K562 (cell line): ENCODE measurements around the gene DNASE1L1. TPM values are rescaled to one million over a fixed set of nuclear protein-coding genes. Genes with fewer than 3 reads are reported as not detected.

Source experiments
- ATAC-seq: fragments of 200-7000 bp; cut with Tn5 transposase; 3 replicates; pipeline ENCODE4 v1.9.1; 2020; ENCODE audit warnings: moderate library complexity
- BruUV-seq: library from RNA; stranded (reverse); fragments of 400-500 nt; replicated peaks from 2 replicates; lab custom pipeline; 2021; lab: Mats Ljungman, UMichigan
- CTCF ChIA-PET: fragments of 300-600 bp; formaldehyde crosslinking; extraction: SDS; loops from one replicate; lab custom pipeline; 2021; ENCODE audit warnings: low intra/inter-chr PET ratio; lab: Yijun Ruan, JAX
- POLR2A ChIA-PET: fragments of 300-600, 350-650 bp; sonication (Branson Sonifier 250); formaldehyde crosslinking; extraction: SDS; loops from one replicate; lab custom pipeline; 2021; ENCODE audit warnings: antibody characterized with exemption, inconsistent platforms; lab: Yijun Ruan, JAX
- DNase-seq, 4 experiments: peaks; one replicate each; pipeline versions ENCODE4 v3.0.0 to v3.0.0-alpha.2; 2011 to 2018; ENCODE audit warnings: low spot score in 3 of 4, mixed read lengths in 3 of 4; ENCODE audit errors: extremely low read depth in 1 of 4
- FAIRE-seq: peaks from 2 replicates; lab custom pipeline; 2011; peaks lifted over from hg19 to GRCh38; lab: Jason Lieb, UNC
- H2AFZ ChIP-seq: 2 replicates; pipeline ENCODE4 v1.6.0; 2011; ENCODE audit warnings: low read depth, low read length, control low read depth, inconsistent platforms
- H3K27ac ChIP-seq: fragments of 200-600 bp; 3 replicates; pipeline ENCODE4 v1.8.0; 2011; ENCODE audit warnings: low read depth, mild to moderate bottlenecking, control low read depth, inconsistent platforms, low read length, moderate library complexity, mixed read lengths; ENCODE audit errors: extremely low read depth
- H3K27me3 ChIP-seq, 2 experiments: fragments of 300-600 bp in 1 of 2; 2 replicates in 1 of 2; 3 replicates in 1 of 2; pipeline versions ENCODE4 v1.6.0 to v1.8.0; 2011; ENCODE audit warnings: inconsistent platforms in 2 of 2, low read length in 2 of 2, mild to moderate bottlenecking in 1 of 2, mixed read lengths in 1 of 2, moderate library complexity in 1 of 2; ENCODE audit not compliant: control insufficient read depth in 2 of 2, insufficient read depth in 2 of 2
- H3K36me3 ChIP-seq: fragments of 300-600 bp; 3 replicates; pipeline ENCODE4 v1.8.0; 2011; ENCODE audit warnings: mild to moderate bottlenecking, low read length, inconsistent platforms; ENCODE audit not compliant: control insufficient read depth, insufficient read depth
- H3K4me1 ChIP-seq, 2 experiments: fragments of 200-600 bp in 1 of 2; replicated peaks in 1 of 2; 2 replicates in 1 of 2; 3 replicates in 1 of 2; pipeline versions ENCODE4 v1.5.1 to v1.8.0; 2011; ENCODE audit warnings: inconsistent platforms in 2 of 2, low read length in 2 of 2, mild to moderate bottlenecking in 1 of 2, mixed read lengths in 1 of 2, moderate library complexity in 1 of 2; ENCODE audit not compliant: control insufficient read depth in 2 of 2, insufficient read depth in 2 of 2
- H3K4me2 ChIP-seq: 2 replicates; pipeline ENCODE4 v1.6.1; 2011; ENCODE audit warnings: low read length, control low read depth, inconsistent platforms, mixed read lengths; ENCODE audit not compliant: insufficient read depth
- H3K4me3 ChIP-seq: fragments of 200-600 bp; sonication (generic), shearing (Covaris generic); 2 replicates; pipeline ENCODE4 v1.5.1; 2016; ENCODE audit warnings: control low read depth, inconsistent platforms
- H3K79me2 ChIP-seq: fragments of 200-600 bp; 3 replicates; pipeline ENCODE4 v1.8.0; 2011; ENCODE audit warnings: low read length, inconsistent platforms; ENCODE audit not compliant: control insufficient read depth, insufficient read depth
- H3K9ac ChIP-seq, 2 experiments: 2 replicates each; pipeline versions ENCODE4 v1.6.0 to v1.6.1; 2011; ENCODE audit warnings: low read depth in 2 of 2, low read length in 2 of 2, control low read depth in 1 of 2, inconsistent platforms in 1 of 2, mild to moderate bottlenecking in 1 of 2, mixed read lengths in 1 of 2; ENCODE audit not compliant: insufficient read depth in 1 of 2
- H3K9me1 ChIP-seq: one replicate; pipeline ENCODE4 v1.6.0; 2011; ENCODE audit warnings: inconsistent platforms, mild to moderate bottlenecking, low read length, moderate library complexity; ENCODE audit not compliant: control insufficient read depth, insufficient read depth
- H3K9me3 ChIP-seq: replicated peaks from 2 replicates; pipeline ENCODE4 v1.5.1; 2011; ENCODE audit warnings: low read depth, low read length, inconsistent platforms; ENCODE audit not compliant: control insufficient read depth, insufficient read depth
- H4K20me1 ChIP-seq: replicated peaks from 2 replicates; pipeline ENCODE4 v1.6.1; 2011; ENCODE audit warnings: low read length, inconsistent platforms, mixed read lengths; ENCODE audit not compliant: control insufficient read depth, insufficient read depth
- FOXO4 ChIP-seq: fragments of 450-650 bp; formaldehyde crosslinking; IDR thresholded peaks from 2 replicates; pipeline ENCODE4 v1.4.0; 2020; ENCODE audit warnings: mild to moderate bottlenecking, moderate library complexity
- RBFOX2 ChIP-seq: fragments of 200-400 bp; formaldehyde crosslinking; IDR thresholded peaks from 2 replicates; pipeline ENCODE4 v1.6.1; 2017; ENCODE audit warnings: low read depth, mild to moderate bottlenecking, low read length, moderate library complexity
- ZFP30 ChIP-seq: fragments of 250-450 bp; sonication (Bioruptor Pico); IDR thresholded peaks from 2 replicates; pipeline ENCODE4 v1.8.0; 2022; ENCODE audit warnings: moderate library complexity, mild to moderate bottlenecking, inconsistent platforms, borderline replicate concordance
- WGBS: fragments of 100-300 bp; shearing (Covaris generic); methylation state at CpG from one replicate; pipeline ENCODE4 v1.1.6; 2016; ENCODE audit warnings: low coverage, mixed read lengths; ENCODE audit not compliant: insufficient coverage; ENCODE audit errors: missing lambda C conversion rate; 5-methylcytosine and 5-hydroxymethylcytosine counted together
- in situ Hi-C: fragments of 300-500 bp; cut with MboI; formaldehyde crosslinking; loops from 4 replicates; pipeline ENCODE4 v1.15.0; 2018; ENCODE audit warnings: inconsistent platforms, mixed read lengths
- intact Hi-C: fragments of 100-400 bp; cut with micrococcal nuclease; formaldehyde crosslinking; loops from 2 replicates; pipeline ENCODE4 v1.14.2; 2022
- polyA plus RNA-seq, 8 experiments: library from polyadenylated mRNA; depleted of rRNA in 4 of 8; stranded (reverse) in 5 of 8; unstranded in 3 of 8; fragments of >200 nt; fragmentation: Nextera tagmentation in 2 of 8; fragmentation: Illumina TruSeq in 1 of 8; extraction: Ambion mirVana in 2 of 8; extraction: Trizol in 1 of 8; gene quantifications; 2 replicates each; pipeline versions ENCODE4 v1.2.1 to v1.2.3, GENCODE V29; 2011 to 2014; ENCODE audit warnings: inconsistent platforms in 1 of 8, missing spikeins in 1 of 8
- total RNA-seq, 7 experiments: library from RNA; depleted of rRNA in 6 of 7; stranded (reverse); fragments of >200 nt in 6 of 7; fragmentation: Illumina TruSeq in 2 of 7; extraction: Trizol in 2 of 7; gene quantifications; 2 replicates each; pipeline versions ENCODE4 v1.2.1 to v1.2.3, GENCODE V29; 2011 to 2021; ENCODE audit warnings: low replicate concordance in 1 of 7

Gene DNASE1L1
- total and polyA plus RNA-seq, 9 of the 15 experiments (the other 6 are each of a cell fraction or from before 2014, with no cell fraction given), result 0.73 to 12.6 (median 7.9) TPM

GRCh38 chrX:154419189-154419588, 10.1 kb upstream of the DNASE1L1 start (continued):
- TF ChIP-seq ZFP30, result no peak
- TF ChIP-seq, all 486 proteins: peak for 0

DNA sequence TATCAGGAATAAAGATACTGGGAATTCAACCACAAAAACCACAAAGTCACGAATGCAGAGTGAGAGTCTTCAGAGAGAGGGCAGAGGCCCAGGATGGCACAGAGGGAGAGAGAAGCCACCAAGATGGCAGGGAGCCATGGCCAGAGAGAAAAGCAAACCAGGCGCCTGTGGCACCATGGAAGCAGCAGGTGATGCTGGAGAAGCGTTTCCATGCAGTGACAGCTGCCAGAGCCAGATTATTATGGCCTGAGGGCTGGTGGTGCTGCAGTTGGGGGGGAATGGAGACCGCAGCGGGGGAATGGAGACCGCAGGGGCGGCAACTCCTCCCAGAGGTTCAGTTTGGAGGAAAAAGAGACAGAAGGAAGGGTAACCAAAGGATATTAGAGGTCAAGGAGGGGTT, 8.1 kb upstream of the DNASE1L1 start:
- FAIRE-seq (no peak), ATAC-seq (peak; percentile 16; the same call in 2 of the 3 replicates), DNase-seq (no peak)
- H4K20me1 ChIP-seq, result no peaks in the 10 kb centered on the region
- no peaks in the 10 kb centered on the region for H3K9me1 ChIP-seq
- TF ChIP-seq RBFOX2 (0 out of 2 replicates have a peak, but pooled peaks have one; percentile 3), FOXO4 (CRISPR knock-in tag) (no peak)
- in situ Hi-C loops (no loop called here), intact Hi-C loops (no loop called here)
- H3K27ac ChIP-seq, result no peak overlapping the region
- H3K9ac ChIP-seq, result peak overlapping the region in 1 of 2 experiments; percentile 64; a peak in 1 of 4 replicates
- POLR2A ChIA-PET, result interaction anchor here (2.1 to 3.2 kb wide), 2 partner anchors 11 to 19 kb away, joined by 4 to 11 read pairs; partner anchors contain the start of genes ATP6AP1 and RPL10
- H3K4me2 ChIP-seq, result no peak overlapping the region
- peaks cover 7% of the 10 kb centered on the region; the same call in 1 of the 3 replicates for H3K36me3 ChIP-seq
- H3K27me3 ChIP-seq, result no peaks in the 10 kb centered on the region
- H3K79me2 ChIP-seq, result peaks cover 3% of the 10 kb centered on the region; the same call in 1 of the 3 replicates
- 23% methylated on average over 7 of the region's 7 CpGs for WGBS
- BruUV-seq, result no TSS peak
- H3K4me3 ChIP-seq, result no peak overlapping the region
- H2AFZ ChIP-seq, result no peak overlapping the region
- H3K4me1 ChIP-seq, result peaks cover 3 to 31% of the 10 kb centered on the region in 2 experiments; a peak in 4 of 5 replicates
- H3K9me3 ChIP-seq, result no peaks in the 10 kb centered on the region
- CTCF ChIA-PET, result no interaction called here
